ENCODE data around the gene RNF220.
"Not testable (repeated sequence)": the region's sequence is repeated elsewhere in the genome, so short reads cannot be mapped to it uniquely, and the experiment has no call there.

RNF220 gene

GRCh38 chr1:44661781-44662682 lies 257.0 kb downstream of the RNF220 start:
- DNase-seq, result no peak

GRCh38 chr1:44662683-44663030 lies 257.6 kb downstream of the RNF220 start:
- no peak for DNase-seq

- no peak for DNase-seq
Measured at GRCh38 chr1:44663417-44663816, 258.4 kb downstream of the RNF220 start.

- no peak for DNase-seq
Measured at GRCh38 chr1:44664730-44665370, 259.8 kb downstream of the RNF220 start.

- DNase-seq, result not testable (repeated sequence)
Measured at GRCh38 chr1:44666719-44667118, 261.7 kb downstream of the RNF220 start.

GRCh38 chr1:44670751-44671640 lies 265.9 kb downstream of the RNF220 start:
- DNase-seq, result no peak

GRCh38 chr1:44672254-44672955 lies 267.4 kb downstream of the RNF220 start:
- peak; percentile 9 for DNase-seq

- DNase-seq, result no peak
Measured at GRCh38 chr1:44672961-44673674, 268.1 kb downstream of the RNF220 start.

- no peak for DNase-seq
Measured at GRCh38 chr1:44673675-44674112, 268.6 kb downstream of the RNF220 start.

GRCh38 chr1:44674113-44675000 lies 269.3 kb downstream of the RNF220 start, which contains the start of the genes ARMH1 and TMEM53:
Gene ARMH1, plus strand, starts transcription at chr1:44674714. Its CDS starts 14,984 bp downstream, at chr1:44689698.
Gene TMEM53, minus strand, starts transcription at chr1:44674481. Its CDS starts 90 bp downstream, at chr1:44674391.
- peak; percentile 99 for DNase-seq

- DNase-seq, result no peak
Measured at GRCh38 chr1:44675186-44675585, 270.1 kb downstream of the RNF220 start.

GRCh38 chr1:44676484-44677200 lies 271.6 kb downstream of the RNF220 start:
- peak; percentile 45 for DNase-seq

- DNase-seq, result peak; percentile 43
Measured at GRCh38 chr1:44677201-44677766, 272.2 kb downstream of the RNF220 start.

- no peak for DNase-seq
Measured at GRCh38 chr1:44678120-44678519, 273.1 kb downstream of the RNF220 start.

- no peak for DNase-seq
Measured at GRCh38 chr1:44678626-44679025, 273.6 kb downstream of the RNF220 start.

- no peak for DNase-seq
Measured at GRCh38 chr1:44679468-44679867, 274.4 kb downstream of the RNF220 start.

- no peak for DNase-seq
Measured at GRCh38 chr1:44681905-44682882, 277.1 kb downstream of the RNF220 start.

- DNase-seq, result no peak
Measured at GRCh38 chr1:44682883-44683265, 277.8 kb downstream of the RNF220 start.

All from fibroblast of skin of abdomen (primary cell).